ENCODE measurements around the gene PBOV1. TPM values are rescaled to one million over a fixed set of nuclear protein-coding genes. Genes with fewer than 3 reads are reported as not detected.

PBOV1 gene
- total and polyA plus RNA-seq, 2 experiments from 2014 or later, result not detected

GRCh38 chr6:138205437-138206094 lies 12.7 kb downstream of the PBOV1 start:
- TF ChIP-seq, protein P1, sequence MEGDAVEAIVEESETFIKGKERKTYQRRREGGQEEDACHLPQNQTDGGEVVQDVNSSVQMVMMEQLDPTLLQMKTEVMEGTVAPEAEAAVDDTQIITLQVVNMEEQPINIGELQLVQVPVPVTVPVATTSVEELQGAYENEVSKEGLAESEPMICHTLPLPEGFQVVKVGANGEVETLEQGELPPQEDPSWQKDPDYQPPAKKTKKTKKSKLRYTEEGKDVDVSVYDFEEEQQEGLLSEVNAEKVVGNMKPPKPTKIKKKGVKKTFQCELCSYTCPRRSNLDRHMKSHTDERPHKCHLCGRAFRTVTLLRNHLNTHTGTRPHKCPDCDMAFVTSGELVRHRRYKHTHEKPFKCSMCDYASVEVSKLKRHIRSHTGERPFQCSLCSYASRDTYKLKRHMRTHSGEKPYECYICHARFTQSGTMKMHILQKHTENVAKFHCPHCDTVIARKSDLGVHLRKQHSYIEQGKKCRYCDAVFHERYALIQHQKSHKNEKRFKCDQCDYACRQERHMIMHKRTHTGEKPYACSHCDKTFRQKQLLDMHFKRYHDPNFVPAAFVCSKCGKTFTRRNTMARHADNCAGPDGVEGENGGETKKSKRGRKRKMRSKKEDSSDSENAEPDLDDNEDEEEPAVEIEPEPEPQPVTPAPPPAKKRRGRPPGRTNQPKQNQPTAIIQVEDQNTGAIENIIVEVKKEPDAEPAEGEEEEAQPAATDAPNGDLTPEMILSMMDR (IDR thresholded peaks at IDR 0.05; ENCODE audit: low read depth, low read length), result no peak

GRCh38 chr6:138204792-138205384 lies 13.4 kb downstream of the PBOV1 start:
- Histone ChIP-seq H3K9me3 (ENCODE audit: low read depth) (no peaks in the 10 kb centered on the region), H3K36me3 (no peaks in the 10 kb centered on the region), H3K27me3 (no peaks in the 10 kb centered on the region), H3K27ac (no peak overlapping the region), H3K4me3 (no peak overlapping the region), H3K4me1 (ENCODE audit: low read depth) (no peaks in the 10 kb centered on the region)
- no peak for DNase-seq (ENCODE audit: low read depth in 1 of 2, low spot score in 1 of 2)
- TF ChIP-seq, protein P1 (IDR thresholded peaks at IDR 0.05; ENCODE audit: low read depth, low read length), result no peak

More at GRCh38 chr6:138205437-138206094, 12.7 kb downstream of the PBOV1 start:
- DNase-seq (ENCODE audit: low read depth in 1 of 2, low spot score in 1 of 2), result no peak
- Histone ChIP-seq H3K27me3 (no peaks in the 10 kb centered on the region), H3K36me3 (no peaks in the 10 kb centered on the region), H3K9me3 (ENCODE audit: low read depth) (no peaks in the 10 kb centered on the region), H3K4me1 (ENCODE audit: low read depth) (no peaks in the 10 kb centered on the region), H3K4me3 (no peak overlapping the region), H3K27ac (no peak overlapping the region)

GRCh38 chr6:138204303-138204702 lies 14.0 kb downstream of the PBOV1 start:
- H3K4me1 ChIP-seq (ENCODE audit: low read depth), result no peaks in the 10 kb centered on the region
- TF ChIP-seq, protein P1 (IDR thresholded peaks at IDR 0.05; ENCODE audit: low read depth, low read length), result no peak
- H3K27ac ChIP-seq, result no peak overlapping the region
- no peaks in the 10 kb centered on the region for H3K9me3 ChIP-seq (ENCODE audit: low read depth)
- no peaks in the 10 kb centered on the region for H3K36me3 ChIP-seq
- H3K27me3 ChIP-seq, result no peaks in the 10 kb centered on the region
- H3K4me3 ChIP-seq, result no peak overlapping the region
- no peak for DNase-seq (ENCODE audit: low read depth in 1 of 2, low spot score in 1 of 2)

DNA sequence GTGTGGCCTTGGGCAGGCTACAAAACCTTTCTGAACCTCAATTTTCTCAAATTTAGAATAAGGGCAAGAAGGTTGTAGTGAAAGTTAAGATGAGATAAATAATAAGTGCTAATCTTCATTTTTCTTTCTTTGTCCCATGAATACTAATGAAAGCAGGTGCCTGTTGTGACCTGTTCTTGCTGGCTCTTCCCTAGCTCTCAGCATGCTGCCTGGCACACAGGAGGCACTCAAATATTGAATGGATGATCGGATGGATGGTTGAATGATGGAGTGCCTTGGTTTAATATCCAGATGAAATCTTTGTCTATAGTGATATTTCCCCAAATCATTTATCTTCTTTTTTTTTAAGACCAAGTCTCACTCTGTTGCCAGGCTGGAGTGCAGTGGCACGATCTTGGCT lies 15.0 kb downstream of the PBOV1 start:
- Histone ChIP-seq H3K4me3 (no peak overlapping the region), H3K9me3 (ENCODE audit: low read depth) (no peaks in the 10 kb centered on the region), H3K4me1 (ENCODE audit: low read depth) (no peaks in the 10 kb centered on the region), H3K27me3 (no peaks in the 10 kb centered on the region), H3K27ac (no peak overlapping the region), H3K36me3 (no peaks in the 10 kb centered on the region)
- DNase-seq (ENCODE audit: low read depth in 1 of 2, low spot score in 1 of 2), result no peak
- TF ChIP-seq, protein P1 (IDR thresholded peaks at IDR 0.05; ENCODE audit: low read depth, low read length), result no peak

GRCh38 chr6:138201836-138202235 lies 16.5 kb downstream of the PBOV1 start:
- TF ChIP-seq, protein P1 (IDR thresholded peaks at IDR 0.05; ENCODE audit: low read depth, low read length), result no peak
- no peaks in the 10 kb centered on the region for H3K9me3 ChIP-seq (ENCODE audit: low read depth)
- H3K27ac ChIP-seq, result no peak overlapping the region
- H3K36me3 ChIP-seq, result no peaks in the 10 kb centered on the region
- no peak overlapping the region for H3K4me3 ChIP-seq
- no peaks in the 10 kb centered on the region for H3K4me1 ChIP-seq (ENCODE audit: low read depth)
- H3K27me3 ChIP-seq, result no peaks in the 10 kb centered on the region
- no peak for DNase-seq (ENCODE audit: low read depth in 1 of 2, low spot score in 1 of 2)

Measured in cardiac muscle cell (in vitro differentiated cells and primary cell).